HL-60/S4 treated with retinoic acid at 250 ng/mL for 4 days and 3 days (cell line): ENCODE measurements around the gene SUN1.
"Not testable (repeated sequence)": the region's sequence is repeated elsewhere in the genome, so short reads cannot be mapped to it uniquely, and the experiment has no call there.

Experiments used
- in situ Hi-C: fragments of 300-500 bp; cut with MboI; formaldehyde crosslinking; loops from 2 replicates; pipeline ENCODE4 v1.7.0; 2022; ENCODE audit warnings: low sequenced_read_pairs

Gene SUN1

DNA sequence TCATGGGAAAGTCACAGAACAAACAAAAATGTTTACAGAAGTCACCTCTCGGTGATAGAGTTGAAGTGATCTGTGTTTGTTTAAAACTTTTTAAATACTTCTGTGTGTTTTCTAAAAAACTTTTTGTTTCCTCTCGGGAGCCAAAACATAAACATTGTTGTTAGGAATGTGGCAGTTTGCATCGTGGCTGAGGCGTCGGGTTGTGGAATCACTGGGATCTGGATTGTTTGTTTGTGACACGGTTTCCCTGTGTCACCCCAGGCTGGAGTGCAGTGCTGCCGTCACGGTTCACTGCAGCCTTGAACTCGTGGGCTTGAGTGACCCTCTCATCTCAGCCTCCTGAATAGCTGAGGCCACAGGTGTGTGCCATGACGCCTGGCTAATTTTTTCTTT lies 29.0 kb upstream of the SUN1 start:
- in situ Hi-C loops = no loop called here

DNA sequence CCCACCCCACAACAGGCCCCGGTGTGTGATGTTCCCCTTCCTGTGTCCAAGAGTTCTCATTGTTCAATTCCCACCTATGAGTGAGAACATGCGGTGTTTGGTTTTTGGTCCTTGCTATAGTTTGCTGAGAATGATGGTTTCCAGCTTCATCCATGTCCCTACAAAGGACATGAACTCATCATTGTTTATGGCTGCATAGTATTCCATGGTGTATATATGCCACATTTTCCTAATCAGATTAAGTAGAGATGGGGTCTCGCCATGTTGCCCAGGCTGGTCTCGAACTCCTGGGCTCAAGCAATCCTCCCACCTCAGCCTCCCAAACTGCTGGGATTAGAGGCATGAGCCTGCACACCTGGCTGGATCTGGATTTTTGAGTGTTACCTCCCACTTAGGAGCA lies 28.5 kb upstream of the SUN1 start:
- in situ Hi-C loops = not testable (repeated sequence)

- in situ Hi-C loops = no loop called here
These were observed 27.0 kb upstream of the SUN1 start for GRCh38 chr7:805261-805660.

DNA sequence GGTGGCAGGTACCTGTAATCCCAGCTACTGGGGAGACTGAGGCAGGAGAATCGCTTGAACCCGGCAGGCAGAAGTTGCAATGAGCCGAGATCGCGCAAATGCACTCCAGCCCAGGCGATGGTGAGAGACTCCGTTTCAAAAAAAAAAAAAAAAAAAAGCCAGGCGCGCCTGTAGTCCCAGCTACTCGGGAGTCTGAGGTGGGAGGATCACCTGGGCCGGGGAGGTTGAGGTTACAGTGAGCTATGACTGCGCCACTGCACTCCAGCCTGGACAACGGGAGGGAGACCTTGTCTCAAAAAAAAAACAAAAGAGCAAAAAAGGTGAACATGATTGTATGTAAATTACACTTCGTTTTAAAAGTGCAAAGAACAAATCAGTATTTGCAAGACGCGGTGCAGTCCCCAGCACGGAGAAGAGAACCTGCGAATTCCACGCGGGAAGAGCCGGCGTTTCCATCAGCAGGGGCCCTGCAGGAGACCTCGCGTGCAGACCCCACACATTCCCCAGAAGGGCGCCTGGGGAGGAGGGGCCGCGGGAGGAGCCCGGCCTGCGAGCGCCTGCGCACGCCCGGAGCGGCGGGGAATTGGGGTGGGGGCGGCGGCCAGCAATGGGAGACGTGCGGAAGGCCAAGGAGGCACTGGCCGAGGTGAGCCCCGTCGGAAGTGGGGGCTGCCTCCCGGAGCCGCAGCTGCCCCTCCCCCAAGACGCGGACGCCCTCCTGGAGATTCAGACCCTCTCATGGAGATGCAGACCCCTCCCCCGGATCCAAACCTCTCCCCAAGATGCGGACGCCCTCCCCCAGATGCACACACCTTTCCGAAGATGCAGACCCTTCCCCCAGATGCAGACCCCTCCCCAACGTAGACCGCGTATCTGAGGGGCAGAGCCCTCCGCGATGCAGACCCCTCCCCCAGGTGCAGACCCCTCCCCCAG lies 16.7 kb upstream of the SUN1 start:
- in situ Hi-C loops = no loop called here

DNA sequence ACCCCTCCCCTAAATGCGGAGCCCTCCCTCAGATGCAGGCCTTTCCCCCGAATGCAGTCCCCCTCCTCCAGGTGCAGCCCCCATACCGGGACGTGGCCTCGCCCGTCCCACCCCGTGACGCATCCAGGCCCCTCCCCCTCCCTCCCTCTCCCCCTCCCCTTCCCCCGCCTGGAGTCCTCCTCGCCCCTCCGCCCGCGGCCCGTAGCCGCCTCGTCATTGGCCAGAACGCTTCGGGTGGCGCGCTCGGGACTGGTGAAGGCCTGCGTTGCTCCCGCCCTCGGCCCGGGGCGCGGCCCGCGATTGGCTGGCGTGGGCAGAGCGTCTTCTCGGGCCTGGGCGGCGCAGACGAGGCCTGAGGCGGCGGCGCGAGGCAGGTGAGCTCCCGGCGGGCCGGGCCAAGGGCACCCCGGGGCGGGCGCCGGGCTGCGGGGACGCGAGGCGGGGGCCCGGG lies 16.0 kb upstream of the SUN1 start:
- in situ Hi-C loops = no loop called here

- in situ Hi-C loops = no loop called here
These were observed 15.3 kb upstream of the SUN1 start for GRCh38 chr7:816751-817671.

DNA sequence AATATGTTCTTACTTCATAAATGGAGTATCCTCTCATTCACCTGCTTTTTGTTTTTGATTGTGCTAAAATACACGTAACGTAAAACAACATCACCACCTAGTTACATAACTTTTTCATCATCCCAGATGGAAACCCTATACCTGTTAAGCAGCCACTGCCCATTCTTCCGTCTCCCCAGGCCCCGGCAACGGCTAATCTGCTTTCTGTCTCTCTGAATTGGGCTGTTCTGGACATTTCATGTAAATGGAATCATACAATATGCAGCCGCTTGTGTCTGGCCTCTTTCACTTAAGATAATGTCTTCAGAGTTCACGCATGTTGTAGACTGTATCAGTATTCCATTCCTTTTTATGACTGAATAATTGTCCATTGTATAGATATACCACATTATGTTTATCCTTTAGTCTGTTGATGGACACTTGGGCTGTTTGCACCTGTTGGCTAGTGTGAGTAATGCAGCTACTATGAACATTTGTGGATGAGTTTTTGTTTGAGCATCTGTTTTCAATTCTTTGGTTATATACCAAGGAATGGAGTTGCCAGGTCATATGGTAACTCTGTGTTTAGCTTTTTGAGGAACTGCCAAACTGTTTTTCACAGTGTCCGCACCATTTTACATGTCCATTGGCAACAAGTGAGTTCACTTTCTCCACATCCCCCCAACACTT lies 14.1 kb upstream of the SUN1 start:
- in situ Hi-C loops = no loop called here

DNA sequence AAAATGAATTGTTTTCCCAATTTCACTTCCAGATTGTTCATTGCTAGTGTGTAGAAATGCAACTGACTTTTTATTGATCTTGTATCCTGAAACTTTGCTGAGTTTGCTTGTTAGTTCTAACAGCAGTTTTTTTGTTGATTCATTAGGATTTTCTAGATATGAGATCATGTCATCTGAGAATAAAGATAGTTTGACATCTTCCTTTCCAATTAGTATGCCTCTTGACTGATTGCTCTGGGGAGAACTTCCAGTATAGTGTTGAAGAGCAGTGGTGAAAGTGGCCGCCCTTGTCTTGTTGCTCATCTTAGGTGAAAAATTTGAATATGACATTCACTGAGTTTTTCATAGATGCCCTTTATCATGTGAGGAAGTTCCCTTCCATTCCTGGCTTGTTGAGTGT lies 11.9 kb upstream of the SUN1 start:
- in situ Hi-C loops = no loop called here

GRCh38 chr7:821688-822087 lies 10.6 kb upstream of the SUN1 start:
- in situ Hi-C loops = no loop called here

- in situ Hi-C loops = no loop called here
These were observed 9.5 kb upstream of the SUN1 start for GRCh38 chr7:822692-823276.

DNA sequence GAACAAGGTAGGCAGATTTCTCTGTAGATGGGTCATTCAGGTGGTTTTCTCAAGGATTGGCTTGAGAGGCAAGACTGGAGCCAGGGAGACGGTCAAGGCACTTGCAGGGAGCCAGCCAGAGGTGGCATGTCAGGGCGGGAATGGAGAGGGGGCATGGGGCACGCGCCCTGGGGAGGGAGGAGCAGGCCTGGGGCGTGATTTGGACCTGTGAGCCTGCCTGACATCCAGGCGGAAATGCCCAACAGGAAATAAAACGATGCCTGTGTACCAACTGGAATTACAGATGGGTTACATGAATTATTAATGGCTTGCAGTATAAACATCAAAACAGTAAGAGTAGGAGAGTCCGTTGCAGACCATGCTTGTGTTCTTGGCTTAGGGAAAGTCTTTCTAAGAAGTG lies 8.6 kb upstream of the SUN1 start:
- in situ Hi-C loops = no loop called here

GRCh38 chr7:824081-824480 lies 8.2 kb upstream of the SUN1 start:
- in situ Hi-C loops = no loop called here

- in situ Hi-C loops = no loop called here
These were observed 7.6 kb upstream of the SUN1 start for GRCh38 chr7:824664-825063.

DNA sequence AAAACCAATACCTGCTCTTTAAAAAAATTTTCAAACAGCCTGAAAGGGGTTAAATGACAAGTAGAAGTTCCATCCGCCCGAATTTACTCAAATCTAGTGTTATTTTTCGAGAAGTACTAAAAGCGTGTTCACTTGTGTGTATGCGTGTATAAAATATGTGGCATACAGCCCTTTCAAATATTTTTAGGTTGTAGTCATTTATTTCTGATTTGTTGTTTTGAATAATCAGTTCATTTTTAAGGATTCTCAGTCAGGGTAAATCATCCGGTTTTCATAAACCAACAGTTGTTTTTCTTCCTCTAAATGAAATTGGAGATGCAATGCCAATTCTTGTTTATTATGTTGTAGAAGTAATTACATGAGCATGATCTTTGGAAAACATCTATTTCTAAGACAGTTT lies 6.9 kb upstream of the SUN1 start:
- in situ Hi-C loops = no loop called here

- in situ Hi-C loops = no loop called here
These were observed 5.9 kb upstream of the SUN1 start for GRCh38 chr7:826230-826917.

DNA sequence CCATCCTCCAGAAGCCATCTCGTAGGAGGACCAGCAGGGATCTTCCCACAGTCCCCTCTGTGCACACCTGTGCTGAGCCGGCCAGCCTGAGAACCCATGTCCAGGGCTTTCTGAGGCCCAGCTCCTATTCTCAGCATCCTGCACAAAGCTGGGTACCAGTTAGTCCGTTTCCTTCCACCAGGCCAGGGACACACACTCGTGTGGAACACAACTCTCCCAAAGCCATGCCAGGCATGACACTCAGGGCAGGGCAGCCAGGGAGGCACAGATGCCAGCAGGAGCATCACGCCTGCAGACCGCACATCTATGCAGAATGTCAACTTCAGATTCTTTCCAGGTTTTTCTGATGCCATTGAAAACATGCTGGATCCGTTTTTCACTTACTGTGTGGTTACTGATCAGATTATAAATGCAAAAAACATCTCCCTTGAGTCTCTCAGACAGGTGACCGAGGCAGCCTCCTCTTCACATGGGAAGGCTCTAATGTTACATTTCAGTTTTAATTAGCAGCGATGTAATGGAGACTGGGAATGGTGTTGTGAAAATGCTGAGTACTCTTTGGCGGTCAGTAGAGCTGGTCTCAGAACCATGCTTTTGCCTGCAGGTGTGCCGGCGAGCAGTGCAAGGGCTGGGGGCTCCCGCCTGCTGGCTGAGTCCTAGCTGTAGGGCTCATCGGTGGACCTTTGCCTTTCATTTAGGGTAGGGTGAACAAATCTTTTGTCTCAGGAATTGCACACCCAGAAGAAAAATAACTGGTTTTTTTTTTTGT lies 3.3 kb upstream of the SUN1 start:
- in situ Hi-C loops = no loop called here

- in situ Hi-C loops = no loop called here
These were observed 2.2 kb upstream of the SUN1 start for GRCh38 chr7:830069-830468.

- in situ Hi-C loops = no loop called here
These were observed 595 bp upstream of the SUN1 start for GRCh38 chr7:831596-832166.

- in situ Hi-C loops = no loop called here
These were observed 720 bp downstream of the SUN1 start for GRCh38 chr7:832968-833424.
